ENCODE data around the gene SUN1.

SUN1 gene

GRCh38 chr7:901041-901387, 68.7 kb downstream of the SUN1 start:
- no peak overlapping the region for H3K4me3 ChIP-seq (ENCODE audit: low read length)
- no peak for DNase-seq (ENCODE audit: low read depth)

GRCh38 chr7:901388-902154, 69.3 kb downstream of the SUN1 start:
- no peak overlapping the region for H3K4me3 ChIP-seq (ENCODE audit: low read length)
- peak; percentile 79 for DNase-seq (ENCODE audit: low read depth)
- TF ChIP-seq, protein P1, sequence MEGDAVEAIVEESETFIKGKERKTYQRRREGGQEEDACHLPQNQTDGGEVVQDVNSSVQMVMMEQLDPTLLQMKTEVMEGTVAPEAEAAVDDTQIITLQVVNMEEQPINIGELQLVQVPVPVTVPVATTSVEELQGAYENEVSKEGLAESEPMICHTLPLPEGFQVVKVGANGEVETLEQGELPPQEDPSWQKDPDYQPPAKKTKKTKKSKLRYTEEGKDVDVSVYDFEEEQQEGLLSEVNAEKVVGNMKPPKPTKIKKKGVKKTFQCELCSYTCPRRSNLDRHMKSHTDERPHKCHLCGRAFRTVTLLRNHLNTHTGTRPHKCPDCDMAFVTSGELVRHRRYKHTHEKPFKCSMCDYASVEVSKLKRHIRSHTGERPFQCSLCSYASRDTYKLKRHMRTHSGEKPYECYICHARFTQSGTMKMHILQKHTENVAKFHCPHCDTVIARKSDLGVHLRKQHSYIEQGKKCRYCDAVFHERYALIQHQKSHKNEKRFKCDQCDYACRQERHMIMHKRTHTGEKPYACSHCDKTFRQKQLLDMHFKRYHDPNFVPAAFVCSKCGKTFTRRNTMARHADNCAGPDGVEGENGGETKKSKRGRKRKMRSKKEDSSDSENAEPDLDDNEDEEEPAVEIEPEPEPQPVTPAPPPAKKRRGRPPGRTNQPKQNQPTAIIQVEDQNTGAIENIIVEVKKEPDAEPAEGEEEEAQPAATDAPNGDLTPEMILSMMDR (conservative IDR thresholded peaks at IDR 0.05; ENCODE audit: low read length): no peak

More at GRCh38 chr7:901041-901387, 68.7 kb downstream of the SUN1 start:
- TF ChIP-seq, protein P1 (conservative IDR thresholded peaks at IDR 0.05; ENCODE audit: low read length): no peak

DNA sequence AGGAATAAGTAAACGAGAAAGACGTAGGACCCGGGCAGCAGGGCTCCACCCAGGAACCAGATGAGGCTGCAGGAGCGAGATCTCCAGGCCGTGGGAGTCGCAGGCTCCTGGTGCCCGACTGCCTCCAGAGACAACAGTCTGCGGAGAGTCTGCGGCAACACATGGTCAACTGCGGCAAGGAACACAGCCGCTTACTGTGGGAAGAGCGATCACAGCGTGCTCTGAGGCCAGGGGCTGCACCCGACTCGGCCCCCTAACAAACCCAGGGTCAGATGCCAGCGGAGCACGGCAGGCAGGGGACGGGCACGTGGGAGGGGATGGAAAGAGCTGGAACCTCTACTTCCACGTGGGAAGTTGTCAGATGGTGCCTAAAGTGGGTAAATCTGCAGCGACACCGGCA, 70.7 kb downstream of the SUN1 start:
- H3K4me3 ChIP-seq (ENCODE audit: low read length): no peak overlapping the region
- DNase-seq (ENCODE audit: low read depth): no peak
- TF ChIP-seq, protein P1 (conservative IDR thresholded peaks at IDR 0.05; ENCODE audit: low read length): no peak

- H3K4me3 ChIP-seq (ENCODE audit: low read length): peak overlapping the region; percentile 39
- no peak for DNase-seq (ENCODE audit: low read depth)
- TF ChIP-seq, protein P1 (conservative IDR thresholded peaks at IDR 0.05; ENCODE audit: low read length): no peak
Observed at GRCh38 chr7:903921-904755, 71.9 kb downstream of the SUN1 start.

DNA sequence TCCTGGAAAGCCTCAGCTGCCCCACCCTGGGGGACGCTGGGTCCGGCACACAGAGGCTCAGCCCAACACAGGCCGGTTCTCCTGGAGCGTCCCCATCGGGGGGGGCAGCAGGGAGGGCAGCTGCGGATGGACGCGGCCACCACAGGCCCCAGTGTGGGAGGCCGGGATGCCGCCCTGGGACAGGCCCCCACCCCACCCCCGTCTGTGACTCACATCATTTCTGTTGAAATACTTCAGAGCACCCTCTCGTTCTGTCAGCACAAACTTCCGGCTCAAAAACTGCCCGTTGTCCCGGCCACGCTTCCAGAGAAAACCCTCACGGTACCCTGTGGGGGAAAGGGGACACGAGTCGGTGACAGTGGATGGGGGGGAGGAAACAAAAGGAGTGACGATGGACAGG, 72.6 kb downstream of the SUN1 start:
- TF ChIP-seq, protein P1 (conservative IDR thresholded peaks at IDR 0.05; ENCODE audit: low read length): no peak
- H3K4me3 ChIP-seq (ENCODE audit: low read length): peak overlapping the region; percentile 39
- DNase-seq (ENCODE audit: low read depth): peak; percentile 72

- DNase-seq (ENCODE audit: low read depth): no peak
- TF ChIP-seq, protein P1 (conservative IDR thresholded peaks at IDR 0.05; ENCODE audit: low read length): no peak
- H3K4me3 ChIP-seq (ENCODE audit: low read length): no peak overlapping the region
Observed at GRCh38 chr7:906776-907157, 74.5 kb downstream of the SUN1 start.

Data from AG10803 (cell line).